NT2/D1 (cell line): ENCODE data around the gene STK38L.

Experiments
- DNase-seq: peaks from one replicate; pipeline ENCODE4 v3.0.0-alpha.2; 2011; ENCODE audit warnings: low read depth, low spot score
- H3K27me3 ChIP-seq: 2 replicates; pipeline ENCODE4 v1.6.0; 2011; ENCODE audit warnings: mild to moderate bottlenecking; ENCODE audit not compliant: insufficient read length, insufficient read depth
- H3K36me3 ChIP-seq: 2 replicates; pipeline ENCODE4 v1.6.1; 2011; ENCODE audit warnings: mild to moderate bottlenecking, low read length, mixed read lengths; ENCODE audit not compliant: insufficient read depth, insufficient read length
- H3K4me1 ChIP-seq: 2 replicates; pipeline ENCODE4 v1.5.1; 2011; ENCODE audit not compliant: insufficient read depth, insufficient read length
- H3K4me3 ChIP-seq: 2 replicates; pipeline ENCODE4 v1.5.1; 2011; ENCODE audit warnings: low read depth; ENCODE audit not compliant: insufficient read length
- H3K9ac ChIP-seq: 2 replicates; pipeline ENCODE4 v1.6.0; 2011; ENCODE audit warnings: low read depth; ENCODE audit not compliant: insufficient read length
- H3K9me3 ChIP-seq: 2 replicates; pipeline ENCODE4 v1.5.1; 2011; ENCODE audit warnings: mild to moderate bottlenecking, low read length; ENCODE audit not compliant: insufficient read depth
- SUZ12 ChIP-seq: IDR thresholded peaks from 2 replicates; pipeline ENCODE4 v1.6.1; 2011; ENCODE audit not compliant: insufficient read length, insufficient read depth; ENCODE audit errors: extremely low read depth
- YY1 ChIP-seq: IDR thresholded peaks from 2 replicates; pipeline ENCODE4 v1.6.1; 2011; ENCODE audit not compliant: insufficient read length, insufficient read depth
- ZNF274 ChIP-seq: IDR thresholded peaks from 2 replicates; pipeline ENCODE4 v1.6.1; 2011; ENCODE audit warnings: mild to moderate bottlenecking, low read depth, low read length

The STK38L gene

DNA sequence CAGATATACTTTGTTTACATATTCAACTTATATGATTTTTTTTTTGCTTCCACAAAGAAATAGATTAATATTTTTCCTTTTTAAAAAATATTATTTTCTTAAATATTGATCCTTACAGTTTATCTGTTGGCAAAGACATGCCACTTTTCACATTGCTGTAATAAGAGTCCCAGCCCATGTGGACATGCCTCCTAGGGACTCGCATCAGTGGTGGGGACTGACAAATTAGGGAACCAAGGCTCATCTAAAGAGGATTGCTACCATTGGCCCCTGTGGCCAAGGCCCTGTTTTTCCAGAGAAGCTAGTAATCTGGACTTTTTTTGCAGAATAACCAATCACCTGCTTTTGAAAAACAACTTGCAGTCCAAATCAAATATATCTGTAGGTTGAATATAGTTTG, 60.8 kb downstream of the STK38L start:
- peaks cover 22% of the 10 kb centered on the region for H3K36me3 ChIP-seq
- no peaks in the 10 kb centered on the region for H3K4me1 ChIP-seq
- no peak for DNase-seq

DNA sequence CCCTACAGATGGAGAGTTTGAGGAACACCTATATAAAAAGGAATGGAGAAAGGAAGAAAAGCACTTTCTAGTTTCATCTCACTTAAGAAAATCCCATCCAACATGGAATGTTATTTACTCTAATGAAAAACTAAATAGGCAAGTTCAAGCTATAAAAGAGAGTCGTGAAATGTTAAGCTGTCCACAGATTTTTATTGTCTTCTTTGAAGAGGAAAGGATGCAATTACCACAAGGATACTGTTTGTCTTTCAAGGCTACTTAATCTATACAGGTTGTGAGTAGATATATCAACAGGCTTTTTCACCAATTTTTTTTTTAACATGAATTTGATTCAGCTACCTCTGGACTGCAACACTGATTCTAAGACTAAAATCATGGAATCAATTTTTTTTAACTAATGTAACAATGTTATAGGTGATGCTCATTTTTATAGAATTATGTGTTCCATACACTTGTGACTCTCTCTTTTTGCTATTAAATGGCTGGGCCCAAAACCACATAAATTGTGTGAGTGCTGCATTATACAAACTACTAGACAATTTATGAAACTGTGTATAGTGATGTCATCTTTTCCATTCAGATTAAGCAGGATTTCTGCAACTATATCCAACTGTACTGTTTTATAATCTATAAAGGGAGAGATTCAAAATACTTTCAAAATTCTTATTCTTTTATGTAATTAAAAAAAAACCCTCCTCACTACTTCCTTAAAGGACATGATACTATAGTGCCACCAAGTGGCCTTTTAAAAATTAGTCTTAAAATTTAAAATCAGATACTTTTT, 61.8 kb downstream of the STK38L start:
- peak; percentile 35 for DNase-seq
- TF ChIP-seq SUZ12 (no peak), ZNF274 (no peak), YY1 (no peak)
- H3K36me3 ChIP-seq = peaks cover 29% of the 10 kb centered on the region
- no peaks in the 10 kb centered on the region for H3K4me1 ChIP-seq
- no peaks in the 10 kb centered on the region for H3K9me3 ChIP-seq
- no peaks in the 10 kb centered on the region for H3K27me3 ChIP-seq
- no peak overlapping the region for H3K4me3 ChIP-seq
- no peak overlapping the region for H3K9ac ChIP-seq

More for the DNA sequence above, 60.8 kb downstream of the STK38L start:
- H3K4me3 ChIP-seq = no peak overlapping the region
- H3K9ac ChIP-seq = no peak overlapping the region
- no peaks in the 10 kb centered on the region for H3K27me3 ChIP-seq
- TF ChIP-seq YY1 (no peak), SUZ12 (no peak), ZNF274 (no peak)
- H3K9me3 ChIP-seq = no peaks in the 10 kb centered on the region

DNA sequence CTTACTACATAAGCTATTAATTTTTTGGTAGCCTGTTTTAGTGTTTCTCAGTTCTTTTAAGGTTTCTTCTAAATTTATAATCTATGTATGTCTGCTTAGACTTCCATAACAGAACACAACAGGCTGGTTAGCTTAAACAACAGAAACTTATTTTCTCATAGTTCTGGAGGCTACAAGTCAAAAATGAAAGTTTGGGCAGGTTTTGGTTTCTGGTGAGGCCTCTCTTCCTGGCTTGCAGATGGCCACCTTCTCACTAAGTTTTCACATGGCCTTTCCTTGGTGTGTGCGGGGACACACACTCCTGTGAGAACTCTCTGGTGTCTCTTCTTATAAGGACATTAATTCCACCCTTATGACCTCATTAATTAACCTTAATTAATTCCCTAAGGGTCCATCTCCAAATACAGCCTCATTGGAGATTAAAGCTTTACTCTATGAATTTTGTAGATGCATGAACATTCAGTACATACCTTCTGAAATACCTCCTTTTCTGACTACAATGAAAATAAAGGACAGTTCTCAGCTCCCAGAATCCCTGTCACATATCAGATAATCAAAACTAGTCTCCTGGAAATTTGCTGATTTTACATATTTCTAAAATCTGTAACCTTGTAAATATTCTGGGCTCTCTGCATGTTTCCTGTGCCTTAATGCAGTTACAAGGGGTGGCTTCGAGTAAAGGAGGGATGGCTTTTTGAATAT, 65.4 kb downstream of the STK38L start:
- H3K9me3 ChIP-seq = no peaks in the 10 kb centered on the region

DNA sequence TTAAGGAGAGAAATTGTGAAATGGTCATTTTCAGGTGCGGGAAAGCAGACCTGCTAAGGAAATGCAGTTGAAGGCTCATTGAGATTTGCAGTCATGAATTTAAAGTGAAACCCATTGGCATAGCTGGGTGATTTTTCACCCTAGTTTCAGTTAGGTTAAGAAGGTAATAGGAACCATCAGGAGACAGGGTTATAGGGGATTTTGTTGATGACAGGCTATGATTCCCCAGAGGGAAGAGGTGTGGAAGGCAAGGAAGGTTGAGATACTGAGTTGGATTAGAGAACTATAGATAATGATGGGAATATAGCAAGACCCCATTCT, 65.9 kb downstream of the STK38L start:
- no peak overlapping the region for H3K4me3 ChIP-seq
- H3K4me1 ChIP-seq = no peaks in the 10 kb centered on the region
- peaks cover 29% of the 10 kb centered on the region for H3K36me3 ChIP-seq
- TF ChIP-seq YY1 (no peak), ZNF274 (no peak), SUZ12 (no peak)
- H3K9me3 ChIP-seq = no peaks in the 10 kb centered on the region
- no peak for DNase-seq
- H3K27me3 ChIP-seq = no peaks in the 10 kb centered on the region
- H3K9ac ChIP-seq = no peak overlapping the region

More for the DNA sequence above, 65.4 kb downstream of the STK38L start:
- TF ChIP-seq SUZ12 (no peak), YY1 (no peak), ZNF274 (no peak)
- no peak overlapping the region for H3K9ac ChIP-seq
- no peaks in the 10 kb centered on the region for H3K27me3 ChIP-seq
- H3K4me1 ChIP-seq = no peaks in the 10 kb centered on the region
- no peak for DNase-seq
- no peak overlapping the region for H3K4me3 ChIP-seq
- H3K36me3 ChIP-seq = peaks cover 25% of the 10 kb centered on the region

DNA sequence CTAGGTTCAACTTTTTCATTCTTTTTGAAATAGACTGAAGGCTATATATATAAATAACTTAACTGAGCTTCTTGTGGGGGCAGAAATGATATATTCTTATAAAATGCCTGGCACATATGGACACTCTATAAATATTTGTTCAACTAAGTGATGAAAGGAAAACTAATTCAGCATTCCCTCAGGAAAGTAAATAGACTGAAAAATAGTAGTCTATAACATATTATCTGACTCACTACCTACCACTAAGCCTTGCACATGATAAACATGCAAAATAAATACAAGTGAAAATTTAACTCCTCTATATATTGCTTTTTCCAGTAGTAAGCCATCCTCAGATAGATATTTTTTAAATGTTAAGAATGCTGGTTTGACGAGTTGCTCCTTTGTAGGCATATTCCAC, 72.9 kb downstream of the STK38L start:
- Histone ChIP-seq H3K27me3 (no peaks in the 10 kb centered on the region), H3K4me1 (peaks cover 3% of the 10 kb centered on the region), H3K9me3 (no peaks in the 10 kb centered on the region), H3K36me3 (peaks cover 31% of the 10 kb centered on the region), H3K9ac (no peak overlapping the region), H3K4me3 (no peak overlapping the region)
- DNase-seq = no peak
- no peak for TF ChIP-seq ZNF274

DNA sequence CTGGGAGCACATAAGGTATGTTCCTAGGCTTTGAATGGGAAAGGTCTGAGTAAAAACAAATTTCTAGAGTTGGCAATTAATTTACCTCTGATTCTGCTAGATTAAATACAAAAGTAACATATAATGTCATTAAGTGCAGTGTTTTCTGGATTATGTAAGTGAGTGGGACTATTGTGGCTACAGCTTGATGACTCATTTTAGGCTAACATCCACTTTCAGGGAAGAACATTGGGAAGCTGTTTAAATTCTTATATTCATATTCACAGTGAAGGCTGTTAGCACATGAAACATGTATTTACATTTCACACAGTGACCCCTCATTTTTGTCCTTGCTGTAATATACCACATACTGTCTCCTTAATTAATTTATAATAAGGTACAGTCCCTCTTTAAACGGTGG, 75.3 kb downstream of the STK38L start:
- Histone ChIP-seq H3K9ac (no peak overlapping the region), H3K36me3 (peaks cover 41% of the 10 kb centered on the region), H3K27me3 (no peaks in the 10 kb centered on the region), H3K9me3 (no peaks in the 10 kb centered on the region), H3K4me3 (no peak overlapping the region), H3K4me1 (peaks cover 3% of the 10 kb centered on the region)
- no peak for DNase-seq
- TF ChIP-seq ZNF274 (no peak), YY1 (no peak), SUZ12 (no peak)

DNA sequence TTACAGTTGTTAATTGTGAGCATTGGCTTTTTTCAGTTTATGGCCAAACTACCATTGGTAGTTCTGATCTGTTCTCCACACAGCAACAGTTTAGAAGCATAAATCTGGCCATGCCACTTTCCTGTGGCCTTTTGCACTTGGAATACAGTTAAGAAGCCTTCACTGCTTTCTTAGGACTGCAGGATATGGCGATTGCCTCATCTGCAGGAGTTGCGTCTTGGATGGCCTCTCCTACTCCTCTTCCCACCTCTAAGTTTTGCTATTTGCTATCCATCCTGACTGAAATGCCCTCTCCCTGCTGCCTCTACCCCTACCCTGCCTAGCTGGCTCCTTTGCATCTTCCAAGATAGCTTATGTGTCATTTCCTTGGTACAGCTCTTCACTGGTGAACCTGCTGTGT, 75.8 kb downstream of the STK38L start:
- peaks cover 38% of the 10 kb centered on the region for H3K36me3 ChIP-seq
- H3K9me3 ChIP-seq = no peaks in the 10 kb centered on the region
- no peak for DNase-seq
- H3K4me1 ChIP-seq = peaks cover 3% of the 10 kb centered on the region
- no peak overlapping the region for H3K9ac ChIP-seq
- no peaks in the 10 kb centered on the region for H3K27me3 ChIP-seq
- TF ChIP-seq YY1 = no peak
- no peak for TF ChIP-seq SUZ12
- TF ChIP-seq ZNF274 = no peak
- no peak overlapping the region for H3K4me3 ChIP-seq

DNA sequence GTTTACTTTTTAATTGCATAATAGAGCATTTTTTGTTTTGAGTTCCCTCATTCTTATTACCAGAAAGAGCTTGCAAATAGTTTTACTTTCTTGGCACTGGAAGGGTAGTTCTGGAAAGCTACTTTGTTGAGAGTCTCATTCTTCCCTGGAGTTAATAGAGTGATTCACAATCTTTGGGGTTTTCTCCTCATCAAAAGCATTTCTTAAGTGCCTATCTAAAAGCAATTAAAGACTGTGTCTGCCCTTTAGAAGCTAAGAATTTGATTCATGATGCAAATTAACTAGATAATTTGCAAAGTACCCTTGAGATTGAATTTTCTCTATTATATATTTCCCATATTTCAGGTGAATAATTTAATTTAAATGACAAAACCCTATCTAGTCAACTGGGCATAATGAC, 80.4 kb downstream of the STK38L start:
- H3K4me3 ChIP-seq = no peak overlapping the region
- no peak overlapping the region for H3K9ac ChIP-seq
- H3K27me3 ChIP-seq = no peaks in the 10 kb centered on the region
- peaks cover 3% of the 10 kb centered on the region for H3K4me1 ChIP-seq
- no peak for DNase-seq
- H3K9me3 ChIP-seq = no peaks in the 10 kb centered on the region
- TF ChIP-seq ZNF274 (no peak), YY1 (no peak), SUZ12 (no peak)
- H3K36me3 ChIP-seq = peaks cover 21% of the 10 kb centered on the region
